ENCODE data around the gene P2RY13.

Gene P2RY13

GRCh38 chr3:151329363-151329762 lies at the start of gene P2RY13:
Gene P2RY13 (minus strand): TSS chr3:151329549. CDS start chr3:151329528, 21 bp downstream.
- no peak for DNase-seq (ENCODE audit: low read depth)

DNA sequence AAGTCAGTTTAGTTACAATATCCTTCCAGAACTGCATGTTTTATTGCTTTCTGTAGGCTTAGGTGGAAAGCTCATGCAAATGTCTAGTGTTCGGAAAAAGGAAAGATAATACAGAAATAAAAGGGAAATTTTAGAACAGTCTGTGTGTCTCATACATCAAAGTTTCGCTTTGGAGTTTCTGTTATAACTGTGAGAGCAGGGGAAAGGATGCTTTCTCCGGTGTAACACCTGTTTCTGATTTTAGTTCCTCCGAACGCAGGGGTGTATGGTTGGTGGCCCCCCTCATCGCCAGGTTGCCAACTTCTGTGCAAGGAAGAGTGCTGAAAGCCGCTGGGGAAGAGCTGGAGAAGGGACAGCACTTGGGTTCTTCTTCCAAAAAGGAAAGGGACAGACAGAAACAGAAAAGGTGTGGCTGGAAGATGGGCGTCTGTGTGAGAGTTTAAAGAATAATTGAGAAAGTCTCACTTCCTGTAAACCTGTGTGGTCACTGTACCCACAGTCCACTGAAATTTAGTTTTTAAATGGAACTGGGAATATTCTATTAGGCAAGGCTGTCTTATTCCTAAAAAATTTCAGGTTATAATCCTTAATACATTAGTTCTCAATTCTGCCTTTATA lies 48.5 kb upstream of the P2RY13 start:
- no peak for DNase-seq (ENCODE audit: low read depth)

DNA sequence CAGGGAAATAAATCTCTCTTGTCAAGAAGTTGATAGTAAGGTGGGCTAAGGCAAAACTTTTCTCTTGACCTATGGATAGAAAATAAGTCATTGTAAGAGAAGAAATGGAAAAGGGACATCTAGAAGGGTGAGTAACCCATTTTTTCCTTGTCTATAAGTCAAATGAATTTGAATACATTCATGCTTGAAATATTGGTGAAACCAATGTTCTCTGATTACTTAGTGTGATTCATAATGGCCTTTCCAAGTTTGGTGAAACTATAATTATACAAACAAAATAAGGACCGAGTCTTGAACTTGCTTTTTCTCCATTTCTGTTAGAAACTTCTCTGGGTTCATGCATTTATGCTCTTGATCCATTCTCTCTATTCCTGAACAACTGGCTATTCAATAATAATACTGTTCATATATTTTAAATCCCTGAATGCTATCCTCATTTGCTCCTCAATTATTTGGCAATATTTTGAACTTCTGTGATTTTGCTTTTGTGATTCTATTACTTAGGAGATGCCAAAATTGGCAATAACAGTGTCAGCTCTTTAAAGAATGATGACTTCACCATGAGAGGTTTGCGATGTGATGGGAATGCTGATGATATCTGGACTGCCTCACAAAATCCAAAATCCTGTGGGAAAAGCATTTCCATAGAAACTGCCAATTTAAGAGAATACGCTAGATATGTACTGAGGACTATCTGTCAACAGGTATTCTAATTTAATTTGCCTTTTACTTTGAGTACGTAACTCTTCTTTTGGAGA lies 42.9 kb upstream of the P2RY13 start:
- DNase-seq (ENCODE audit: low read depth), result no peak

DNA sequence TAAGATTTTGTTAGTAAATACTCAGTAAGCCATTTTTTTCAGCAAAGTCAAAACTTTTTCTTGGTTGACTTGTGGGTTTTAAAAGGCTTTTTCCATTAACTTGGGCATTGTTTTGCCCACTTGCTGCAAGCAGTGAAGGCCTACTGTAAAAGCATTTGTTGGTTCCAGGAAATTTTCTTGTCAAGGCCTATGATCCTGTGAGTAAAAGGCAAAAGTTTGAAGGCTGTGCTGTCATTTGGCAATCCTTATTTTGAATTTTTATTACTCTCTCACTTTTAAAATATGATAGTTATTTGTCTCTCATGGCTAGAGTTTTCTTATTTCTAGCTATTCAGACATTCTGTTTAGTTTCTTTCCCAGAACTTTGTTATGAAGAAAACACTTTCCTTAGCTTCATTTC lies 42.2 kb upstream of the P2RY13 start:
- DNase-seq (ENCODE audit: low read depth), result no peak

- DNase-seq (ENCODE audit: low read depth), result no peak
Measured at GRCh38 chr3:151367448-151367847, 38.1 kb upstream of the P2RY13 start.

GRCh38 chr3:151366993-151367392 lies 37.6 kb upstream of the P2RY13 start:
- no peak for DNase-seq (ENCODE audit: low read depth)

DNA sequence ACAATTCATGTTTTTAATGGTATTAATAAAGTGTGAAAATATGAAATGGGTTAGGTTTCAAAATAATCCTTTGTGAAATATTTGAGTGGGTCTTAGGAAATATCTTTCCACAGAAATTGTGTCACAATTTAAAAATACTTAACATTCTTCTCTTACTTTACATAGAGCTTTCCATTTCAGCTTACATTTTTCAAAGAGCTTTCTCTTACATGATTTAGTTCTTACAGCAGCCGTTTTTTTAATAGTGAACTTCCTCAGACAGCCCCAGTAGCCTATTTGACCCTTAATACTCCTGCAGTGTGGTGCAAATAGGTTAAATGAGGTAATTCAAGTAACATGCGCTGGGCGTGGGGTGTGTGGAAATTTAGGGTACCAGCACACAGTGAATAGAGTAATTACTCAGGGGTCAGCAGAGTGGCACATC lies 33.4 kb upstream of the P2RY13 start:
- DNase-seq (ENCODE audit: low read depth), result no peak

DNA sequence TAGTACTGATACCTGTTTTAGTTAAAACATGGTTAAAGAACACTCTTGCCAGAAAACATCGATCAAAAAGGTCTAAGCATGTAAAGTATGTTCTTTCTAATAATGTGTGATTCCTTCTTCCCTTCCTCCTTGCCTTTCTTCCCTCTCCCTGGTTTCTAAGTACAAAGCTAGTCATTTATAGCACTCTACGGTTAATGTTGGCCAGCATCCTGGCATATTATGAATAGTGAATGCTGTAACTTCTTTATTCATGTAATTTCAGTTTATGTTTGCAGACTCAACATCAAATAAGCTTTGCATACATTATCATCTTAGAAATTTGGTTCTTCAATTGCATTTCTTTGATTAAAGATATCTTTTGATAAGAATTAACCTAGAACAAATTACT lies 28.1 kb upstream of the P2RY13 start:
- no peak for DNase-seq (ENCODE audit: low read depth)

DNA sequence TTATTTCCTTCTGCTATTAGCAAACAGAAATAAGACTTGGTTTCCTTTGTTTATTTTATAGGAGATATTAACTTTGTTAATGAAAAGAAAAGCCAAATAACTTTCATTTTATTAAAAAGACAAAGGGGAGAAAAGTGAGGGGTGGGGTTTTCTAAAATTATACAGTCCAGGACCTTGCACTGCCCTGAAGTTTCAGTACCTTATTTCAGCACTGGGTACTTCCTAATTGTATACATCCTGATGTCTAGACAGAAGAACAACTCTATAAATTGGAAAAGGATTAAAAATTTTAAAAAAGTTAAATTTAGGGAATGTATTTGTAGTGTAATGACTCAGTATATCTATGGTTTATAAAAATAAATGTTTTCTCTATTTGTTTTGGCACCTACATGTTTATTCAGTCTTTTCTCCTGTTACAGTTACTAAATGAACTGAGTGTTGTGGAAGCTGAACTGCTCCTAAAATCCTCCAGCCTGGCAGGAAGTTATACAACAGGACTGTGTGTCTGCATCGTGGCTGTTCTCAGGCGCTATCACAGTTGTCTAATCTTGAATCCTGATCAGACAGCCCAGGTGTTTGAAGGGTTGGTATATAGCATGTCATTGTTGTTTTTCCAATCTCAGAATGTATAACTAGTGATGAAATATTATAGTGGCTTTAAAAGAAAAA lies 27.6 kb upstream of the P2RY13 start:
- no peak for DNase-seq (ENCODE audit: low read depth)

DNA sequence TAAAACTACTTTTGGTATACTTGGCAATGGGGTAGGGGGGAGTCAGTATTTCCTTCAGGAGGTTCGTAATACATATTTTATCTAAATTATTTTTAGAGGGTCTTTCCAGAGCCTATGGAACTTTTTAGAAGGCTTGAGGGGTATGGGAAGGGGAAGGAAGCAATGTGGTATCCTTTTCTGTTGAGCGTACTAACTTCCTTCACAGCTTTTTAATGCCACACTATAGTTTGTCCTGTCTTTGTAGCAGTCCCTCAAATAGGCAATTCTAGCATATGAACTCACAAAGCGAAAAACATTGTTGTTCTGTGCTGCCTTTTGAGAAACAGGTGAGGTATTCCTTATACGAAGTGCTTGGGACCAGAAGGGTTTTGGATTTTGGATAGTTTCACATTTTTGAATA lies 22.3 kb upstream of the P2RY13 start:
- DNase-seq (ENCODE audit: low read depth), result no peak

- no peak for DNase-seq (ENCODE audit: low read depth)
Measured at GRCh38 chr3:151351219-151351618, 21.9 kb upstream of the P2RY13 start.

GRCh38 chr3:151350656-151351055 lies 21.3 kb upstream of the P2RY13 start:
- no peak for DNase-seq (ENCODE audit: low read depth)

GRCh38 chr3:151347432-151347831 lies 18.1 kb upstream of the P2RY13 start:
- no peak for DNase-seq (ENCODE audit: low read depth)

GRCh38 chr3:151346292-151346691 lies 16.9 kb upstream of the P2RY13 start:
- DNase-seq (ENCODE audit: low read depth), result no peak

DNA sequence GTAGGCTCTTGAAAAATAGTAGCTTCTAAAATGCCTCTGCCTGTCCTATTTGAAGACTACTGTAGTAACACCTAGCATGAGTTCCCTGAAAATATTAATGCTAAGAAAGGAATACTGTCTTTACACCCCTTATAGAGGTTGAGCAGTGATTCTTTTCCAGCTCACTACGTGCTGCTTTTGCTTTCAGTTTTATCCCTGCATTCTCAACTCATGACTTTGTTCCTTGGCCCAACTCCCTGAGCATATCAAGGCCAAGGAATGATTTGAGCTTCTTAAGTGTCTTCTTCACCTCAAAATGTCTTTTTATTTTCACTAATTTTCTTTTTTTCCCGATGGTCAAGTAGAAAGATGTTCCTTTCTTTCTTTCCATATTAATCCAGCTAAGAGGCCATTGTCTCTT lies 16.5 kb upstream of the P2RY13 start:
- DNase-seq (ENCODE audit: low read depth), result no peak

DNA sequence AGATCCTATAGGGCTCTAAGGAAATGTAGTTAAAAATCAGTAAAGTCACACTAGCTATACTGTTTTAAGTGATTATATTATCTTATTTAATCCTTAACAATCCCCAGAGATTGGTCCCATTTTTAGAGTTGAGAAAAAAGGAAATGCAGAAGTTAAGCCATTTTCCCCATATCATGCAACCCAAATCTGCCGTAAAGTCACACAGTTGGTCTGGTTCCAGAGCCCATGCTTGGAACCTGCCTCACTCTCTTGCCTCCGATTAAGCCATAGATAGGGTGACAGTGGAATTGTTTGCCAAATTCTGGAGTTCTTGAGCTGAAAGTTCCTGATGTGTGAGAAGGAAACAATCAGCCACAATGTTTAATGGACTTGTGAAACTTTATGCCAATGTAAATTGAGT lies 2.3 kb upstream of the P2RY13 start:
- DNase-seq (ENCODE audit: low read depth), result no peak

GRCh38 chr3:151330899-151331298 lies 1.6 kb upstream of the P2RY13 start:
- DNase-seq (ENCODE audit: low read depth), result no peak

- no peak for DNase-seq (ENCODE audit: low read depth)
Measured at GRCh38 chr3:151330379-151330778, 1.0 kb upstream of the P2RY13 start.

- no peak for DNase-seq (ENCODE audit: low read depth)
Measured at GRCh38 chr3:151328298-151328995, 902 bp downstream of the P2RY13 start.

DNA sequence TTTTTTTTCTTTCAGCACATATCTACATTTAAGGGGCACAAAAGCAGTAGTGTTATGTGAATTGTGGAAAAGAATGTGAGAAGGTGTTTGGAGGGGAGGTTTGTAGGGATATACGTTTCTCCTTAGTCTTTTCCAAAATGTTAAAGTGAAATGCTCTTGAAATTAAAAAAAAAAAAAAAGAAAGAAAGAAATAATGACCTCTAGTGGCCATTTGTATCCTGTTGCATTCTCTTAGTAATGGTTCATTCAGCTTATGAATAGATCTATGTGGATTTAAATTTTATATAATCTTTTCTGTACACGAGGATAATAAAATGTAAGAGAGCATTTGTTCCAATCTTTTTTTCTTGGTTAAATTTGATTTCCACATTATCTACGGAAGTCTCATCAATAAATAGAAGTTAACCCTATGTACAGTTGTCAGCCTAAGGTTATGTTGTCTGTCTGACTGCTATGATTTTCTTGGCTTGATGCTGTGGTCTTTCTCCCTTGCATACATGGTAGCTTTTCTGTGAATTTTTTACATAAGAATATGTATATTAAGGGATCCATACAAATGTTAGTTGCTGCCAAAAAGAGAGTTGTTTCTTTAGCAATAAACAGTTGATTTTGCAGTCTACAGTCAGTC lies 1.7 kb downstream of the P2RY13 start:
- DNase-seq (ENCODE audit: low read depth), result no peak

- no peak for DNase-seq (ENCODE audit: low read depth)
Measured at GRCh38 chr3:151322511-151322910, 6.8 kb downstream of the P2RY13 start.

DNA sequence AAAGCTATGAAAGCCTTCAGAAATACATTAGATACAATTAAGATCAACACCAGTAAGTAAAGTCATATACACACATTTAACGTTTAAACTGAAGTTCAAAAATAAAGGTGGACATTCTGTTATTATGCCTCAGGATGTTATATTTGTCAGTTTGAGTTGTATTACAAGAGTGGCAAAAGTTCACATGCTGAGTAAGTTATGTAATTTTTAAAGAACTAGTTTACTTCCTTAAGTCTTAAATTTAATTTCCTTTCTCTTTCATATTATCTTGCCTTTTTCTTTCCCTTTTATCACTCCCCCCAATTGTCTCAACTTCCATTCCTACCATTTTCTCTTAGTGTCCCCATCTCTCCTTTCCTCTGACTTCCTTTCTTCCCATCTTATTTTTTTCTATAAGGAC lies 7.8 kb downstream of the P2RY13 start:
- no peak for DNase-seq (ENCODE audit: low read depth)
